ENCODE data around the gene SNRPB2.

SNRPB2 gene

DNA sequence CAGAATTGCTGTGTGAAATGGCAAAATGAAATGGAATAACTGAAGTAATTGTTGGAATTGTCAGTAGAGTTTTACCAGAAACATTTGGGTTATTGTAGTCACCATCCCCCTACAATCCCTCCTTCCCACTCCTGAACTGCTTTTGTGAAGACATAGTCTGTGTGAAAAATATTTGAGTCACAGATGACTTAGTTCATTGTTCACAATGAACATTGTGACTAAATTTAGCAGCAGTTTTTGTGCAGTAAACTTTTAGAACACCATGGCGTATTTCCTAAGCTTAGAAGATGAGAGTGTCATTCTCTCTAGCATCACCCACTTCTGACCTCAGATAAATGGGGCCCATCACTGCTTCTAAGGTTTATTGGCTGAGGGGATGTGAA lies 29.3 kb downstream of the SNRPB2 start:
- peaks cover 9% of the 10 kb centered on the region for H3K4me1 ChIP-seq (ENCODE audit: control insufficient read depth, insufficient read depth, low read length)
- DNase-seq (ENCODE audit: low read depth), result no peak
- H3K9me3 ChIP-seq (ENCODE audit: control insufficient read depth, low read length), result peaks cover 4% of the 10 kb centered on the region
- H3K27me3 ChIP-seq (replicated peaks; ENCODE audit: control insufficient read depth, insufficient read depth, low read length), result peaks cover 8% of the 10 kb centered on the region
- H3K36me3 ChIP-seq (ENCODE audit: control insufficient read depth, insufficient read depth, low read length, severe bottlenecking), result no peaks in the 10 kb centered on the region
- H3K4me3 ChIP-seq (ENCODE audit: low read length), result no peak overlapping the region
- H3K9ac ChIP-seq (ENCODE audit: low read length), result no peak overlapping the region

DNA sequence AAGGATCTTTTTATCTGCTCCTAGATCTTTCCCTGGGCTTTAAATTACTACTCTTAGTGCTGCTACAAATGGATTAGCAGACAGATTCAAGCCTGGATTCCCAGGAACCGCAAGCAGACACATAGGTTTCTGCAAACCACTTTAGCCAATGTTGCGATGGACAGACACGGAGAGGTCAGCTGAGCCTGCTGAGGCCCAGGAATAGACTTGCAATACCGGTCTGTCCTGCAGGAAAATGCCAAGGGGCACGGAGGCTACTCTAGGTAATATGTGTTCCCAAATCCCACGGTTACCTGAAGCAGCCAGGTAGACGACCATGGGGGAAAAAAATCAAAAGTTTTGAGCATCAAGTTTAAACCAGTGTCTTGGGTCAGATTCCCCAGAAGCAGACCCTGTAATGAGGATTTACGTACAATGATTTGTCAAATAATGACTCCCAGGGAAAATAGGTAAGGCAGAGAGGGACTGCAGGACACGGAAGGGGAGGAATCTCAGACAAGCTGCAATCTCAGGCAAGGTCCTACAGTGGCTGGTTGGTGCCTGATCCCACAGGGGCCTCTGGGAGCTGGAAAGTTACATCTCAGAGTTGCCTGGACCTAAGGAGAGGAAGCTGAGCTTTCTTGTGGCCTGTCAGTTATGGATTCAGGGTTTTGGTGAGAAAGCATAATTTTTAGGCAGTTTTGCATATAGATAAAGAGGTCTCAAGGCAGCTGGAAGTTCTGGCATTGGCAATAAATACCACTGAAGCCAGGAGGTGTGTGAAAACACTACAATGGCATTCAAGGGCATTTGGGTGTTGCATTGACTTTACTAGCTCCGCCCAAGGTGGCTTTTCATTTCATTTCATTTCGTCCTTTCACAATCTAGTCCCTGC lies 30.8 kb downstream of the SNRPB2 start:
- H3K27me3 ChIP-seq (replicated peaks; ENCODE audit: control insufficient read depth, insufficient read depth, low read length), result peaks cover 15% of the 10 kb centered on the region
- DNase-seq (ENCODE audit: low read depth), result no peak
- H3K9ac ChIP-seq (ENCODE audit: low read length), result no peak overlapping the region
- H3K4me3 ChIP-seq (ENCODE audit: low read length), result no peak overlapping the region
- peaks cover 3% of the 10 kb centered on the region for H3K9me3 ChIP-seq (ENCODE audit: control insufficient read depth, low read length)
- H3K4me1 ChIP-seq (ENCODE audit: control insufficient read depth, insufficient read depth, low read length), result peaks cover 9% of the 10 kb centered on the region
- H3K36me3 ChIP-seq (ENCODE audit: control insufficient read depth, insufficient read depth, low read length, severe bottlenecking), result no peaks in the 10 kb centered on the region

DNA sequence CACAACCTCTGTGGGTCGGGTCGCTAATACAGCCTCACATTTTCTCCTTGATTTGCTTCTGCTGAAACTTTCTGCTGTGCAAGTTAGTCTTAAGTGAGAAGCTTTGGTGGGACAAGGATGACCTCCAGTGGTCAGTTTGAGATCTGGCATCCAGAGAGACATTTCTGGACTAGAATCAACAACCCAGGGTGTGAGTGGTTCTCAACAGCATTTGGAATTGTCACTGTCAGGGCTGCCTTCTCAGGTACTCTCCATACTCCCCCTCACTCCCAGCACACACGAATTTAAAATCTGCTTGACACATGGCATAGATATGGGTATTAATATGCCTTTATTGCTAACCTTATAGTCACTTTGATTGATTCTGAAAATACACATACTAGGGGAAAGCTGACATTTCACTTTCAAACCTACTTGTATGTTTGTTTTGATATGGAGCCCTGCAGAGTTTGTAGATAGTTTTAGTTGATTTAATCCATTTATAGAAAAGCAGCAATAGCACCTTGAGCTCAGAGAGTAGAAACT lies 31.5 kb downstream of the SNRPB2 start:
- no peak overlapping the region for H3K4me3 ChIP-seq (ENCODE audit: low read length)
- H3K36me3 ChIP-seq (ENCODE audit: control insufficient read depth, insufficient read depth, low read length, severe bottlenecking), result no peaks in the 10 kb centered on the region
- H3K9me3 ChIP-seq (ENCODE audit: control insufficient read depth, low read length), result no peaks in the 10 kb centered on the region
- H3K4me1 ChIP-seq (ENCODE audit: control insufficient read depth, insufficient read depth, low read length), result peaks cover 9% of the 10 kb centered on the region
- H3K27me3 ChIP-seq (replicated peaks; ENCODE audit: control insufficient read depth, insufficient read depth, low read length), result peaks cover 15% of the 10 kb centered on the region
- peak; percentile 85 for DNase-seq (ENCODE audit: low read depth)
- H3K9ac ChIP-seq (ENCODE audit: low read length), result no peak overlapping the region

DNA sequence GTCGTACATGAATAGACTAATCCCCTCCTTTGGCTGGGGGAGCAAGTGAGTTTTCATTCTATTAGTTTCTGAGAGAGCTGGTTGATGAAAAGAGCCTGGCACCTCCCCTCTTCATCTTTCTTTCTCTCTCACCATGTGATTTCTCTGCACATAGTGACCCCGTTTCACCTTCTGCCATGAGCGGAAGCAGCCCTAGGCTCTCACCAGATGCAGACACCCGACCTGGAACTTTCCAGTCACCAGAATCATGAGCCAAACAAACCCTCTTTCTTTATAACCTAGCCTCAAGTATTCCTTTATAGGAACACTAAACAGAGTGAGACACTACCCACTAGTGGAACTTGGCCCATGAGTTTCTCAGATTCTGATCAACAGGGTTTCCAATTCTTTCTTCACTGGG lies 34.7 kb downstream of the SNRPB2 start:
- peaks cover 22% of the 10 kb centered on the region for H3K27me3 ChIP-seq (replicated peaks; ENCODE audit: control insufficient read depth, insufficient read depth, low read length)
- no peak overlapping the region for H3K9ac ChIP-seq (ENCODE audit: low read length)
- H3K9me3 ChIP-seq (ENCODE audit: control insufficient read depth, low read length), result no peaks in the 10 kb centered on the region
- no peak for DNase-seq (ENCODE audit: low read depth)
- H3K4me1 ChIP-seq (ENCODE audit: control insufficient read depth, insufficient read depth, low read length), result peaks cover 9% of the 10 kb centered on the region
- H3K36me3 ChIP-seq (ENCODE audit: control insufficient read depth, insufficient read depth, low read length, severe bottlenecking), result no peaks in the 10 kb centered on the region
- no peak overlapping the region for H3K4me3 ChIP-seq (ENCODE audit: low read length)

DNA sequence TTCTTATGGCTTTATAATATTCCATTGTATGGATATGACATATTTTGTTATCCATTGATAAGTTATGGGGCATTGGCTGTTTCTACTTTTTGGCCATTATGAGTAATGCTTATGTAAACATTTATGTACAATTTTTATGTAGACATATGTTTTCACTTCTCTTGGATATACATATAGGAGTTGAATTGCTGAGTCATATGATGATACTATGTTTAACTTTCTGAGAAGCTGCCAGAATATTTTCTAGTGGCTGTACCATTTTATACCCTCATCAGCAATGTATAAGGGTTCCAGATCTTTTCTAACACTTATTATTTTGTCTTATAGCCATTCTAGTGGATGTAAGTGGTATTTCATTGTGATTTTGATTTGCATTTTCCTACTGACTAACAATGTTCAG lies 41.4 kb downstream of the SNRPB2 start:
- peak; percentile 13 for DNase-seq (ENCODE audit: low read depth)
- Histone ChIP-seq H3K36me3 (ENCODE audit: control insufficient read depth, insufficient read depth, low read length, severe bottlenecking) (no peaks in the 10 kb centered on the region), H3K9me3 (ENCODE audit: control insufficient read depth, low read length) (no peaks in the 10 kb centered on the region), H3K4me3 (ENCODE audit: low read length) (no peak overlapping the region), H3K9ac (ENCODE audit: low read length) (no peak overlapping the region), H3K27me3 (replicated peaks; ENCODE audit: control insufficient read depth, insufficient read depth, low read length) (peaks cover 8% of the 10 kb centered on the region), H3K4me1 (ENCODE audit: control insufficient read depth, insufficient read depth, low read length) (no peaks in the 10 kb centered on the region)

DNA sequence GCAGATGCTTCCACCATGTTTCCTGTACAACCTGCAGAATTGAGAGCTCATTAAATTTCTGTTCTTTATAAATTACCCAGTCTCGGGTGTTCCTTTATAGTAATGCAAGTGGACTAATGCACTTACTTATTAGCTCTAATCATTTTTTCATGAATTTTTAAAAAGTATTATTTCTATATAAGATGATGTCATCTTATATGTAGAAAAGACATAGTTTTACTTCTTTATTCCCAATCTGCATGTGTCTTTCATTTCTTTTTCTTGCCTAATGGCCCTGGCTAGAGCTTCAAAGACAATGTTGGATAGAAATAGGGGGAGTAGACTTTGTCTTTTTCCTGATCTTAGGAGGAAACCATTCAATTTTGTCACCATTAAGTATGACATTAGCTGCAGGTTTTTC lies 46.1 kb downstream of the SNRPB2 start:
- no peaks in the 10 kb centered on the region for H3K4me1 ChIP-seq (ENCODE audit: control insufficient read depth, insufficient read depth, low read length)
- H3K27me3 ChIP-seq (replicated peaks; ENCODE audit: control insufficient read depth, insufficient read depth, low read length), result no peaks in the 10 kb centered on the region
- DNase-seq (ENCODE audit: low read depth), result no peak
- no peak overlapping the region for H3K4me3 ChIP-seq (ENCODE audit: low read length)
- no peak overlapping the region for H3K9ac ChIP-seq (ENCODE audit: low read length)
- no peaks in the 10 kb centered on the region for H3K9me3 ChIP-seq (ENCODE audit: control insufficient read depth, low read length)
- H3K36me3 ChIP-seq (ENCODE audit: control insufficient read depth, insufficient read depth, low read length, severe bottlenecking), result no peaks in the 10 kb centered on the region

DNA sequence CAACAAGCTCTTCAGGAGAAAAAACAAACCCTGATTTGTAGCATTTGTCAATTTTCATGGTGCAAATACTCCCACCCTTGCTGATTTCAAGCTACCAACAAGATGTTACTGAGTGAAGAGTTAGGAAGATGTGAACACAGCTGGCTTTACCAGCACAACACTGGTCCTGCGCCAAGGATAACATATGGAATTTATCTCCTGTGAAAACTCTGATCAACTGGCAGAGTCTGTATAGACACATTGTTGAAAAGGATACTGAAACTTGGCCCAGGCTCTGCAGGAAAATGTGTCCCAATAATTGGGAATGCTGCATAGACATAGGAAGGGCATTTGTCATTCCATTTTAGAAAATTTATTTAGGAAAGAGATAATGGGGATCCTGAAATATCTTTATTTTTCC lies 47.3 kb downstream of the SNRPB2 start:
- Histone ChIP-seq H3K27me3 (replicated peaks; ENCODE audit: control insufficient read depth, insufficient read depth, low read length) (no peaks in the 10 kb centered on the region), H3K9ac (ENCODE audit: low read length) (no peak overlapping the region), H3K9me3 (ENCODE audit: control insufficient read depth, low read length) (peaks cover 4% of the 10 kb centered on the region), H3K4me3 (ENCODE audit: low read length) (no peak overlapping the region), H3K4me1 (ENCODE audit: control insufficient read depth, insufficient read depth, low read length) (no peaks in the 10 kb centered on the region), H3K36me3 (ENCODE audit: control insufficient read depth, insufficient read depth, low read length, severe bottlenecking) (no peaks in the 10 kb centered on the region)
- DNase-seq (ENCODE audit: low read depth), result no peak

DNA sequence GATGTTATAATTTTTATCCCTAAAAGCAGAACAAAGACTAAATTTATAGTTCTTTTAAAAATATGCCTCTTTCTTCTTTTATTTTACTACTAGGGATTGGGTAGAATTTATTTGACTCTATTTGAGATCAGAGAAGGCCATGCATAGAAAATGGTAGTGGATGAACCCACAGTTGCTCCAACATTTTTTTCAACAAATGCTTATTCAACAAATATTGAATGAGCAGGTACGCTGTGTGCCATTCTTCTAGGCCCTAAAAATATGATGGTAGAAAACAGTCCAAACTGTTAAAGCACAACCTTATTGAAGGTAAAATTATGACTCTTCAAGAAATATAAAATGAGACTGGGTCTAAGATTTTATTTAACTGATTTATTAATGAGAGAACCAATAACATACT lies 48.3 kb downstream of the SNRPB2 start:
- DNase-seq (ENCODE audit: low read depth), result no peak
- Histone ChIP-seq H3K4me1 (ENCODE audit: control insufficient read depth, insufficient read depth, low read length) (no peaks in the 10 kb centered on the region), H3K4me3 (ENCODE audit: low read length) (no peak overlapping the region), H3K27me3 (replicated peaks; ENCODE audit: control insufficient read depth, insufficient read depth, low read length) (no peaks in the 10 kb centered on the region), H3K9ac (ENCODE audit: low read length) (no peak overlapping the region), H3K36me3 (ENCODE audit: control insufficient read depth, insufficient read depth, low read length, severe bottlenecking) (no peaks in the 10 kb centered on the region), H3K9me3 (ENCODE audit: control insufficient read depth, low read length) (peaks cover 4% of the 10 kb centered on the region)

DNA sequence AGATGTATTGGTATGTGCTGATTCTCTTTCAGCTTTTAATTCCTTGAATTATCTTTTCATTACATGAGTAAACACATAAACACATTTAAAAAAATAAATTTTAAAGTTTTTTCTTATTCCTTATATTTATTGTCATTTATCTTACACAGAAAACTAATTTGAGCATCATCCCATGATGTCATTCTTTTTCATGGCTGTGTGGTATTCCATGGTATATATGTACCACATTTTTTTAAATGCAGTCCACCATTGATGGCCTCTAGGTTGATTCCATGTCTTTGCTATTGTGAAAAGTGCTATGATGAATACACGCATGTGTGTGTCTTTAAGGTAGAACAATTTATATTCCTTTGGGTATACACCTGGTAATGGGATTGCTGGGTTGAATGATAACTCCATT lies 51.7 kb downstream of the SNRPB2 start:
- Histone ChIP-seq H3K9me3 (ENCODE audit: control insufficient read depth, low read length) (peaks cover 4% of the 10 kb centered on the region), H3K27me3 (replicated peaks; ENCODE audit: control insufficient read depth, insufficient read depth, low read length) (no peaks in the 10 kb centered on the region), H3K4me3 (ENCODE audit: low read length) (no peak overlapping the region), H3K9ac (ENCODE audit: low read length) (no peak overlapping the region), H3K36me3 (ENCODE audit: control insufficient read depth, insufficient read depth, low read length, severe bottlenecking) (no peaks in the 10 kb centered on the region), H3K4me1 (ENCODE audit: control insufficient read depth, insufficient read depth, low read length) (no peaks in the 10 kb centered on the region)
- DNase-seq (ENCODE audit: low read depth), result no peak

DNA sequence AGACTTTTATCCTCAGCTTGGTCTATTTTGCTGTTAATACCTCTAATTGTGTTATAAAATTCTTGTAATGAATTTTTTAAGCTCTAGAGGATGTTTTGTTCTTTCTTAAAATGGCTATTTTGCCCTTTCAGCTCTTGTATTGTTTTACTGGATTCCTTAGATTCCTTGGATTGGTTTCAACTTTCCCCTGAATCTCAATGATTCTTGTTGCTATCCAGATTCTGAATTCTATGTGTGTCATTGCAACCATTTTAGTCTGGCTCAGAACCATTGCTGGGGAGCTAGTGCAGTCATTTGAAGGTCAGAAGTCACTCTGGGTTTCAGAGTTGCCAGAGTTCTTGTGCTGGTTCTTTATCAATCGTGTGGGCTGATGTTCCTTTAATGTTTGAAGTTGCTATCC lies 55.4 kb downstream of the SNRPB2 start:
- H3K4me1 ChIP-seq (ENCODE audit: control insufficient read depth, insufficient read depth, low read length), result no peaks in the 10 kb centered on the region
- peaks cover 4% of the 10 kb centered on the region for H3K9me3 ChIP-seq (ENCODE audit: control insufficient read depth, low read length)
- DNase-seq (ENCODE audit: low read depth), result peak; percentile 73
- H3K4me3 ChIP-seq (ENCODE audit: low read length), result no peak overlapping the region
- H3K27me3 ChIP-seq (replicated peaks; ENCODE audit: control insufficient read depth, insufficient read depth, low read length), result no peaks in the 10 kb centered on the region
- H3K9ac ChIP-seq (ENCODE audit: low read length), result no peak overlapping the region
- H3K36me3 ChIP-seq (ENCODE audit: control insufficient read depth, insufficient read depth, low read length, severe bottlenecking), result no peaks in the 10 kb centered on the region
